GM12891 (cell line): Measurements from ENCODE around the gene TAF11L4.
"Not testable (repeated sequence)": the region's sequence is repeated elsewhere in the genome, so short reads cannot be mapped to it uniquely, and the experiment has no call there.

Source experiments
- PAX5 ChIP-seq: IDR thresholded peaks from 2 replicates; pipeline ENCODE4 v1.6.1; 2011; ENCODE audit warnings: low read length, moderate library complexity, mild to moderate bottlenecking; ENCODE audit not compliant: insufficient read depth, severe bottlenecking
- POLR2A ChIP-seq: IDR thresholded peaks from 2 replicates; pipeline ENCODE4 v1.6.1; 2011; ENCODE audit warnings: low read depth, low read length, control low read depth
- POLR2AphosphoS5 ChIP-seq: IDR thresholded peaks from 2 replicates; pipeline ENCODE4 v1.6.1; 2011; ENCODE audit warnings: low read depth, low read length, control low read depth
- SPI1 ChIP-seq: IDR thresholded peaks from 2 replicates; pipeline ENCODE4 v1.6.1; 2011; ENCODE audit warnings: low read depth, low read length, control low read depth
- TAF1 ChIP-seq: IDR thresholded peaks from 2 replicates; pipeline ENCODE4 v1.6.1; 2011; ENCODE audit warnings: low read depth, low read length, control low read depth

DNA sequence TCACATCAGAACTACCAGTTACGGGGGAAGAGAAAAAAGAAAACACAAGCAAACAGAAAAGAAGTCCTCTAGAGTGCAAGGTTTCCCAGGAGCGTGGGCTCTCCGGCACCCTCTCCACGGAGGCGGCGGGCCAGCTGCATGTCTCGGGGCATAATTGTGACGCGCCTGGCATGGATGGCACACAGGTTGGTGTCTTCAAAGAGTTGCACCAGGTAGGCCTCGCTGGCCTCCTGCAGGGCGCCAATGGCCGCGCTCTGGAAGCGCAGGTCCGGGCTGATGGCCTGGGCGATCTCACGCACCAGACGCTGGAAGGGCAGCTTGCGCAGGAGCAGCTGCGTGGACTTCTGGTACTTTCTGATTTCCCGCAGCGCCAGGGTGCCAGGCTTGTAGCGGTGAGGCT, 30.3 kb upstream of the TAF11L4 start:
- TF ChIP-seq POLR2A, POLR2AphosphoS5, TAF1, PAX5, SPI1: not testable (repeated sequence)
